Panc1 (cell line): ENCODE results near the gene MREG. TPM values are rescaled to one million over a fixed set of nuclear protein-coding genes. Genes with fewer than 3 reads are reported as not detected.

Experiments
- ATAC-seq: fragments of 200-7000 bp; cut with Tn5 transposase; 2 replicates; pipeline ENCODE4 v1.9.1; 2020; ENCODE audit warnings: mild to moderate bottlenecking, moderate library complexity
- BruUV-seq: library from RNA; stranded (reverse); fragments of 400-500 nt; replicated peaks from 2 replicates; lab custom pipeline; 2021; lab: Mats Ljungman, UMichigan
- CTCF ChIA-PET: fragments of 300-600 bp; sonication (Branson Sonifier 250); formaldehyde crosslinking; loops from one replicate; lab custom pipeline; 2022; ENCODE audit warnings: antibody characterized with exemption; lab: Charles Lee
- POLR2A ChIA-PET: fragments of 300-600 bp; sonication (Branson Sonifier 250); formaldehyde crosslinking; loops from one replicate; lab custom pipeline; 2022; ENCODE audit warnings: antibody characterized with exemption; lab: Charles Lee
- DNase-seq: peaks from one replicate; pipeline ENCODE4 v3.0.0-alpha.2; 2010; ENCODE audit warnings: low read depth, low spot score
- H3K27ac ChIP-seq: 2 replicates; pipeline ENCODE4 v1.5.1; 2011; ENCODE audit warnings: mild to moderate bottlenecking, low read length, inconsistent platforms
- H3K27me3 ChIP-seq: fragments of 200-500 bp; sonication (Bioruptor generic); 2 replicates; pipeline ENCODE4 v1.6.0; 2014; ENCODE audit warnings: low read length, inconsistent platforms; ENCODE audit not compliant: control insufficient read depth, insufficient read depth
- H3K36me3 ChIP-seq: fragments of 200-500 bp; sonication (Bioruptor generic); 2 replicates; pipeline ENCODE4 v1.5.1; 2014; ENCODE audit warnings: inconsistent platforms, mild to moderate bottlenecking, low read length, moderate library complexity; ENCODE audit not compliant: control insufficient read depth, insufficient read depth
- H3K4me1 ChIP-seq: 2 replicates; pipeline ENCODE4 v1.5.1; 2011; ENCODE audit warnings: inconsistent platforms, mild to moderate bottlenecking, low read length, moderate library complexity; ENCODE audit not compliant: control insufficient read depth, insufficient read depth
- H3K4me3 ChIP-seq, 2 experiments: 2 replicates each; pipeline ENCODE4 v1.5.1; 2011 to 2012; ENCODE audit warnings: low read depth in 2 of 2, low read length in 2 of 2, mild to moderate bottlenecking in 2 of 2, inconsistent platforms in 1 of 2, moderate library complexity in 1 of 2
- H3K9me3 ChIP-seq: fragments of 200-500 bp; sonication (Bioruptor generic); 2 replicates; pipeline ENCODE4 v1.5.1; 2014; ENCODE audit warnings: low read depth, mild to moderate bottlenecking, inconsistent platforms, low read length, moderate library complexity; ENCODE audit not compliant: control insufficient read depth, insufficient read depth
- CTCF ChIP-seq: fragments of 450-650 bp; IDR thresholded peaks from 2 replicates; pipeline ENCODE4 v1.5.1; 2017; ENCODE audit warnings: mild to moderate bottlenecking
- POLR2AphosphoS5 ChIP-seq: IDR thresholded peaks from 2 replicates; pipeline ENCODE4 v1.6.1; 2012; ENCODE audit warnings: mild to moderate bottlenecking, low read depth, low read length, moderate library complexity
- REST ChIP-seq, 2 experiments: IDR thresholded peaks; 2 replicates each; pipeline ENCODE4 v1.6.1; 2011 to 2012; ENCODE audit warnings: low read depth in 2 of 2, control low read depth in 1 of 2, low read length in 1 of 2, mild to moderate bottlenecking in 1 of 2, moderate library complexity in 1 of 2; ENCODE audit not compliant: insufficient read depth in 1 of 2
- SIN3A ChIP-seq: IDR thresholded peaks from 2 replicates; pipeline ENCODE4 v1.6.1; 2012; ENCODE audit warnings: low read depth, mild to moderate bottlenecking, low read length, moderate library complexity, borderline replicate concordance; ENCODE audit not compliant: insufficient read depth
- TCF7L2 ChIP-seq: IDR thresholded peaks from 2 replicates; pipeline ENCODE4 v1.6.1; 2011; ENCODE audit warnings: mild to moderate bottlenecking, low read depth, low read length, inconsistent platforms
- in situ Hi-C: cut with HindIII; loops from 2 replicates; pipeline ENCODE4 v1.10.0; 2016; ENCODE audit warnings: low sequenced_read_pairs, low pct_unique_long_range_greater_than_20kb
- intact Hi-C: fragments of 100-400 bp; cut with micrococcal nuclease; formaldehyde crosslinking; loops from one replicate; pipeline ENCODE4 v1.10.0; 2022; ENCODE audit not compliant: unreplicated experiment
- total RNA-seq: library from RNA; stranded (reverse); gene quantifications from one replicate; pipeline ENCODE4 v1.2.1, GENCODE V29; 2021; ENCODE audit not compliant: unreplicated experiment

The MREG gene
- total RNA-seq, 1 experiment from 2014 or later, result 19.2 TPM

- Histone ChIP-seq H3K27me3 (no peaks in the 10 kb centered on the region), H3K4me3 (no peak overlapping the region), H3K27ac (no peak overlapping the region), H3K36me3 (no peaks in the 10 kb centered on the region), H3K9me3 (no peaks in the 10 kb centered on the region), H3K4me1 (no peaks in the 10 kb centered on the region)
- ATAC-seq (peak; percentile 94), DNase-seq (peak; percentile 72)
- ChIA-PET POLR2A (no interaction called here), CTCF (interaction anchor here (0.6 to 1.4 kb wide), 5 partner anchors 8 to 1122 kb away, joined by 3 to 7 read pairs (median 3); partner anchors contain the start of gene BARD1)
- BruUV-seq, result no TSS peak
- peak; percentile 95 for TF ChIP-seq CTCF
- TF ChIP-seq POLR2AphosphoS5, result no peak
- no peak for TF ChIP-seq TCF7L2
- no peak for TF ChIP-seq REST (IDR thresholded peaks at IDR 0.05; ENCODE audit: insufficient read depth in 1 of 2, low read depth in 2 of 2, low read length in 1 of 2)
- in situ Hi-C loops, result no loop called here
- intact Hi-C loops, result no loop called here
These were observed 82.0 kb downstream of the MREG start for GRCh38 chr2:215931256-215931903.

- Histone ChIP-seq H3K4me1 (no peaks in the 10 kb centered on the region), H3K36me3 (no peaks in the 10 kb centered on the region), H3K9me3 (no peaks in the 10 kb centered on the region), H3K27ac (no peak overlapping the region), H3K4me3 (no peak overlapping the region), H3K27me3 (no peaks in the 10 kb centered on the region)
- in situ Hi-C loops (no loop called here), intact Hi-C loops (no loop called here)
- ChIA-PET CTCF (interaction anchor here (0.6 to 1.4 kb wide), 5 partner anchors 9 to 660 kb away, joined by 3 to 7 read pairs (median 3); no protein-coding TSS in a partner anchor), POLR2A (no interaction called here)
- DNase-seq (no peak), ATAC-seq (no peak)
- no peak for TF ChIP-seq SIN3A
- TF ChIP-seq REST (IDR thresholded peaks at IDR 0.05; ENCODE audit: insufficient read depth in 1 of 2, low read depth in 2 of 2, low read length in 1 of 2), result no peak
- no peak for TF ChIP-seq CTCF
- TF ChIP-seq POLR2AphosphoS5, result no peak
- TF ChIP-seq TCF7L2, result no peak
- BruUV-seq, result no TSS peak
These were observed 82.7 kb downstream of the MREG start for GRCh38 chr2:215930505-215931253.
